GM19240 (cell line): ENCODE results near the gene TMEM135.
"Not testable (repeated sequence)": the region's sequence is repeated elsewhere in the genome, so short reads cannot be mapped to it uniquely, and the experiment has no call there.

Experiments used
- DNase-seq: peaks from one replicate; pipeline ENCODE4 v3.0.0; 2011; ENCODE audit warnings: low spot score; ENCODE audit not compliant: insufficient read length

Gene TMEM135

GRCh38 chr11:87255589-87255988, 217.9 kb downstream of the TMEM135 start:
- no peak for DNase-seq

GRCh38 chr11:87256694-87257340, 219.1 kb downstream of the TMEM135 start:
- no peak for DNase-seq

- DNase-seq = no peak
These were observed 220.6 kb downstream of the TMEM135 start for GRCh38 chr11:87258171-87258833.

- DNase-seq = no peak
These were observed 222.0 kb downstream of the TMEM135 start for GRCh38 chr11:87259736-87260135.

- no peak for DNase-seq
These were observed 223.1 kb downstream of the TMEM135 start for GRCh38 chr11:87260811-87261210.

GRCh38 chr11:87263264-87263838, 225.6 kb downstream of the TMEM135 start:
- DNase-seq = no peak

GRCh38 chr11:87263979-87264378, 226.2 kb downstream of the TMEM135 start:
- no peak for DNase-seq

GRCh38 chr11:87265132-87265531, 227.4 kb downstream of the TMEM135 start:
- DNase-seq = no peak

- no peak for DNase-seq
These were observed 228.2 kb downstream of the TMEM135 start for GRCh38 chr11:87265979-87266378.

GRCh38 chr11:87266751-87267150, 229.0 kb downstream of the TMEM135 start:
- DNase-seq = no peak

GRCh38 chr11:87271951-87272350, 234.2 kb downstream of the TMEM135 start:
- DNase-seq = not testable (repeated sequence)

GRCh38 chr11:87275176-87275575, 237.4 kb downstream of the TMEM135 start:
- DNase-seq = no peak

GRCh38 chr11:87280143-87280542, 242.4 kb downstream of the TMEM135 start:
- no peak for DNase-seq

- DNase-seq = no peak
These were observed 243.8 kb downstream of the TMEM135 start for GRCh38 chr11:87281496-87281895.

GRCh38 chr11:87284306-87284705, 246.6 kb downstream of the TMEM135 start:
- no peak for DNase-seq

- DNase-seq = not testable (repeated sequence)
These were observed 247.9 kb downstream of the TMEM135 start for GRCh38 chr11:87285674-87286073.

GRCh38 chr11:87286338-87286737, 248.6 kb downstream of the TMEM135 start:
- no peak for DNase-seq

GRCh38 chr11:87290304-87290922, 252.7 kb downstream of the TMEM135 start:
- DNase-seq = peak; percentile 1

GRCh38 chr11:87292598-87292997, 254.9 kb downstream of the TMEM135 start:
- DNase-seq = no peak

- no peak for DNase-seq
These were observed 257.5 kb downstream of the TMEM135 start for GRCh38 chr11:87295237-87295636.

GRCh38 chr11:87296627-87297026, 258.9 kb downstream of the TMEM135 start:
- no peak for DNase-seq

- no peak for DNase-seq
These were observed 260.4 kb downstream of the TMEM135 start for GRCh38 chr11:87298155-87298554.
